CD4-positive, alpha-beta T cell treated with Interleukin-12 subunit alpha and Interleukin-12 subunit beta, for 1 hour (primary cell): Measurements from ENCODE around the gene TAF7.
A peak's percentile ranks its signal among the peaks of the same experiment; 100 is the strongest.
"Not testable (repeated sequence)": the region's sequence is repeated elsewhere in the genome, so short reads cannot be mapped to it uniquely, and the experiment has no call there.

Source experiments
- DNase-seq: peaks from one replicate; pipeline ENCODE4 v3.0.0-alpha.2; 2020

The TAF7 gene

GRCh38 chr5:141320225-141321169 lies at the start of gene TAF7:
Gene TAF7, minus strand, starts transcription at chr5:141320784. Its CDS starts 740 bp downstream, at chr5:141320044.
- peak; percentile 94 for DNase-seq

- no peak for DNase-seq
Measured at GRCh38 chr5:141366016-141366896, 45.7 kb upstream of the TAF7 start.

GRCh38 chr5:141363952-141364660 lies 43.5 kb upstream of the TAF7 start, which contains the start of gene PCDHGA5:
Gene PCDHGA5, plus strand, starts transcription at chr5:141364162. Its CDS starts 169 bp downstream, at chr5:141364331.
- DNase-seq, result no peak

GRCh38 chr5:141362719-141363118 lies 42.1 kb upstream of the TAF7 start:
- no peak for DNase-seq

- no peak for DNase-seq
Measured at GRCh38 chr5:141360685-141361084, 40.1 kb upstream of the TAF7 start.

GRCh38 chr5:141359790-141360426 lies 39.3 kb upstream of the TAF7 start, which contains the start of gene PCDHGB2:
Gene PCDHGB2, plus strand, starts transcription at chr5:141359994. Its CDS starts 142 bp downstream, at chr5:141360136.
- peak; percentile 50 for DNase-seq

GRCh38 chr5:141356950-141357349 lies 36.4 kb upstream of the TAF7 start:
- no peak for DNase-seq

GRCh38 chr5:141356133-141356532 lies 35.5 kb upstream of the TAF7 start:
- DNase-seq, result no peak

GRCh38 chr5:141355641-141356040 lies 35.1 kb upstream of the TAF7 start:
- DNase-seq, result no peak

- DNase-seq, result peak; percentile 5
Measured at GRCh38 chr5:141354900-141355469, 34.4 kb upstream of the TAF7 start, which contains the start of gene PCDHGA4. Gene PCDHGA4, plus strand, starts transcription at chr5:141355021. Its CDS starts 87 bp downstream, at chr5:141355108.

- no peak for DNase-seq
Measured at GRCh38 chr5:141351591-141351990, 31.0 kb upstream of the TAF7 start.

GRCh38 chr5:141349917-141350619 lies 29.5 kb upstream of the TAF7 start, which contains the start of gene PCDHGB1:
Gene PCDHGB1, plus strand, starts transcription at chr5:141350099. Its CDS starts 162 bp downstream, at chr5:141350261.
- DNase-seq, result peak; percentile 41

GRCh38 chr5:141346017-141346416 lies 25.4 kb upstream of the TAF7 start:
- not testable (repeated sequence) for DNase-seq

GRCh38 chr5:141345327-141345726 lies 24.7 kb upstream of the TAF7 start:
- DNase-seq, result no peak

GRCh38 chr5:141343953-141344463 lies 23.4 kb upstream of the TAF7 start:
- no peak for DNase-seq

GRCh38 chr5:141343242-141343952 lies 22.8 kb upstream of the TAF7 start, which contains the start of gene PCDHGA3:
Gene PCDHGA3, plus strand, starts transcription at chr5:141343829. Its CDS starts 205 bp downstream, at chr5:141344034.
- DNase-seq, result peak; percentile 9

GRCh38 chr5:141342773-141343172 lies 22.2 kb upstream of the TAF7 start:
- no peak for DNase-seq

GRCh38 chr5:141340781-141341354 lies 20.3 kb upstream of the TAF7 start:
- not testable (repeated sequence) for DNase-seq
